K562 (cell line): ENCODE measurements around the gene HELZ. TPM values are rescaled to one million over a fixed set of nuclear protein-coding genes. Genes with fewer than 3 reads are reported as not detected.

ENCODE experiments used
- ATAC-seq: fragments of 200-7000 bp; cut with Tn5 transposase; 3 replicates; pipeline ENCODE4 v1.9.1; 2020; ENCODE audit warnings: moderate library complexity
- BruUV-seq: library from RNA; stranded (reverse); fragments of 400-500 nt; replicated peaks from 2 replicates; lab custom pipeline; 2021; lab: Mats Ljungman, UMichigan
- CTCF ChIA-PET: fragments of 300-600 bp; formaldehyde crosslinking; extraction: SDS; loops from one replicate; lab custom pipeline; 2021; ENCODE audit warnings: low intra/inter-chr PET ratio; lab: Yijun Ruan, JAX
- POLR2A ChIA-PET: fragments of 300-600, 350-650 bp; sonication (Branson Sonifier 250); formaldehyde crosslinking; extraction: SDS; loops from one replicate; lab custom pipeline; 2021; ENCODE audit warnings: antibody characterized with exemption, inconsistent platforms; lab: Yijun Ruan, JAX
- DNase-seq, 4 experiments: peaks; one replicate each; pipeline versions ENCODE4 v3.0.0 to v3.0.0-alpha.2; 2011 to 2018; ENCODE audit warnings: low spot score in 3 of 4, mixed read lengths in 3 of 4; ENCODE audit errors: extremely low read depth in 1 of 4
- FAIRE-seq: peaks from 2 replicates; lab custom pipeline; 2011; peaks lifted over from hg19 to GRCh38; lab: Jason Lieb, UNC
- H2AFZ ChIP-seq: 2 replicates; pipeline ENCODE4 v1.6.0; 2011; ENCODE audit warnings: low read depth, low read length, control low read depth, inconsistent platforms
- H3K27ac ChIP-seq: fragments of 200-600 bp; 3 replicates; pipeline ENCODE4 v1.8.0; 2011; ENCODE audit warnings: low read depth, mild to moderate bottlenecking, control low read depth, inconsistent platforms, low read length, moderate library complexity, mixed read lengths; ENCODE audit errors: extremely low read depth
- H3K27me3 ChIP-seq, 2 experiments: fragments of 300-600 bp in 1 of 2; 2 replicates in 1 of 2; 3 replicates in 1 of 2; pipeline versions ENCODE4 v1.6.0 to v1.8.0; 2011; ENCODE audit warnings: inconsistent platforms in 2 of 2, low read length in 2 of 2, mild to moderate bottlenecking in 1 of 2, mixed read lengths in 1 of 2, moderate library complexity in 1 of 2; ENCODE audit not compliant: control insufficient read depth in 2 of 2, insufficient read depth in 2 of 2
- H3K36me3 ChIP-seq: fragments of 300-600 bp; 3 replicates; pipeline ENCODE4 v1.8.0; 2011; ENCODE audit warnings: mild to moderate bottlenecking, low read length, inconsistent platforms; ENCODE audit not compliant: control insufficient read depth, insufficient read depth
- H3K4me1 ChIP-seq, 2 experiments: fragments of 200-600 bp in 1 of 2; replicated peaks in 1 of 2; 2 replicates in 1 of 2; 3 replicates in 1 of 2; pipeline versions ENCODE4 v1.5.1 to v1.8.0; 2011; ENCODE audit warnings: inconsistent platforms in 2 of 2, low read length in 2 of 2, mild to moderate bottlenecking in 1 of 2, mixed read lengths in 1 of 2, moderate library complexity in 1 of 2; ENCODE audit not compliant: control insufficient read depth in 2 of 2, insufficient read depth in 2 of 2
- H3K4me2 ChIP-seq: 2 replicates; pipeline ENCODE4 v1.6.1; 2011; ENCODE audit warnings: low read length, control low read depth, inconsistent platforms, mixed read lengths; ENCODE audit not compliant: insufficient read depth
- H3K4me3 ChIP-seq: fragments of 200-600 bp; sonication (generic), shearing (Covaris generic); 2 replicates; pipeline ENCODE4 v1.5.1; 2016; ENCODE audit warnings: control low read depth, inconsistent platforms
- H3K79me2 ChIP-seq: fragments of 200-600 bp; 3 replicates; pipeline ENCODE4 v1.8.0; 2011; ENCODE audit warnings: low read length, inconsistent platforms; ENCODE audit not compliant: control insufficient read depth, insufficient read depth
- H3K9ac ChIP-seq, 2 experiments: 2 replicates each; pipeline versions ENCODE4 v1.6.0 to v1.6.1; 2011; ENCODE audit warnings: low read depth in 2 of 2, low read length in 2 of 2, control low read depth in 1 of 2, inconsistent platforms in 1 of 2, mild to moderate bottlenecking in 1 of 2, mixed read lengths in 1 of 2; ENCODE audit not compliant: insufficient read depth in 1 of 2
- H3K9me1 ChIP-seq: one replicate; pipeline ENCODE4 v1.6.0; 2011; ENCODE audit warnings: inconsistent platforms, mild to moderate bottlenecking, low read length, moderate library complexity; ENCODE audit not compliant: control insufficient read depth, insufficient read depth
- H3K9me3 ChIP-seq: replicated peaks from 2 replicates; pipeline ENCODE4 v1.5.1; 2011; ENCODE audit warnings: low read depth, low read length, inconsistent platforms; ENCODE audit not compliant: control insufficient read depth, insufficient read depth
- H4K20me1 ChIP-seq: replicated peaks from 2 replicates; pipeline ENCODE4 v1.6.1; 2011; ENCODE audit warnings: low read length, inconsistent platforms, mixed read lengths; ENCODE audit not compliant: control insufficient read depth, insufficient read depth
- MBD2 ChIP-seq: sonication (generic); IDR thresholded peaks from 2 replicates; pipeline ENCODE4 v1.6.1; 2016; ENCODE audit warnings: low read depth, borderline replicate concordance
- WGBS: fragments of 100-300 bp; shearing (Covaris generic); methylation state at CpG from one replicate; pipeline ENCODE4 v1.1.6; 2016; ENCODE audit warnings: low coverage, mixed read lengths; ENCODE audit not compliant: insufficient coverage; ENCODE audit errors: missing lambda C conversion rate; 5-methylcytosine and 5-hydroxymethylcytosine counted together
- in situ Hi-C: fragments of 300-500 bp; cut with MboI; formaldehyde crosslinking; loops from 4 replicates; pipeline ENCODE4 v1.15.0; 2018; ENCODE audit warnings: inconsistent platforms, mixed read lengths
- intact Hi-C: fragments of 100-400 bp; cut with micrococcal nuclease; formaldehyde crosslinking; loops from 2 replicates; pipeline ENCODE4 v1.14.2; 2022
- polyA plus RNA-seq, 8 experiments: library from polyadenylated mRNA; depleted of rRNA in 4 of 8; stranded (reverse) in 5 of 8; unstranded in 3 of 8; fragments of >200 nt; fragmentation: Nextera tagmentation in 2 of 8; fragmentation: Illumina TruSeq in 1 of 8; extraction: Ambion mirVana in 2 of 8; extraction: Trizol in 1 of 8; gene quantifications; 2 replicates each; pipeline versions ENCODE4 v1.2.1 to v1.2.3, GENCODE V29; 2011 to 2014; ENCODE audit warnings: inconsistent platforms in 1 of 8, missing spikeins in 1 of 8
- total RNA-seq, 7 experiments: library from RNA; depleted of rRNA in 6 of 7; stranded (reverse); fragments of >200 nt in 6 of 7; fragmentation: Illumina TruSeq in 2 of 7; extraction: Trizol in 2 of 7; gene quantifications; 2 replicates each; pipeline versions ENCODE4 v1.2.1 to v1.2.3, GENCODE V29; 2011 to 2021; ENCODE audit warnings: low replicate concordance in 1 of 7
- TF ChIP-seq, protein P1 (sequence below): fragments of 250-450 bp; sonication (Bioruptor Pico); IDR thresholded peaks from 2 replicates; pipeline ENCODE4 v1.4.0; 2020; ENCODE audit warnings: mild to moderate bottlenecking, moderate library complexity, borderline replicate concordance

Gene HELZ
- total and polyA plus RNA-seq, 9 of the 15 experiments (the other 6 are each of a cell fraction or from before 2014, with no cell fraction given) = 5.2 to 39.8 (median 17.3) TPM

DNA sequence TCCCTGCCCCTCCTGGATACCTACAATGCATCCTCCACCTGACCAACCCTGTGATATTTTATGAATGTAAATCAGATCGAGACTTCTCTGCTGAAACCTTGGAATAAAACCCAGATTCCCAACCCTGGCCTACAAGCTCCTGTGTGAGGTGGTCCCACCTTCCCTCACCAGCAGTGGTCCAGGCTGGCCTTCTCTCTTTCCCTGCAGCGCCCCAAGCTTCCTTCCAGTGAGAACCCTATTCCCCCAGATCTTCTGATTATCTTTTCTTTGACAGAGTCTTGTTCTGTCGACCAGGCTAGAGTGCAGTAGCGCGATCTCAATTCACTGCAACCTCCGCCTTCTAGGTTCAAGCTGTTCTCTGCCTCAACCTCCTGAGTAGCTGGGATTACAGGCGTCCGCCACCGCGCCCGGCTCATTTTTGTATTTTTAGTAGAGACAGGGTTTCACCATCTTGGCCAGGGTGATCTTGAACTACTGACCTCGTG lies 2.5 kb upstream of the HELZ start:
- intact Hi-C loops = no loop called here
- no peak for FAIRE-seq
- no TSS peak for BruUV-seq
- H3K9ac ChIP-seq = no peak overlapping the region
- H3K27ac ChIP-seq = no peak overlapping the region
- H3K4me2 ChIP-seq = no peak overlapping the region
- H3K79me2 ChIP-seq = peaks cover 26% of the 10 kb centered on the region
- CTCF ChIA-PET = no interaction called here
- in situ Hi-C loops = no loop called here
- ATAC-seq = no peak
- H3K9me3 ChIP-seq = no peaks in the 10 kb centered on the region
- TF ChIP-seq, protein P1, sequence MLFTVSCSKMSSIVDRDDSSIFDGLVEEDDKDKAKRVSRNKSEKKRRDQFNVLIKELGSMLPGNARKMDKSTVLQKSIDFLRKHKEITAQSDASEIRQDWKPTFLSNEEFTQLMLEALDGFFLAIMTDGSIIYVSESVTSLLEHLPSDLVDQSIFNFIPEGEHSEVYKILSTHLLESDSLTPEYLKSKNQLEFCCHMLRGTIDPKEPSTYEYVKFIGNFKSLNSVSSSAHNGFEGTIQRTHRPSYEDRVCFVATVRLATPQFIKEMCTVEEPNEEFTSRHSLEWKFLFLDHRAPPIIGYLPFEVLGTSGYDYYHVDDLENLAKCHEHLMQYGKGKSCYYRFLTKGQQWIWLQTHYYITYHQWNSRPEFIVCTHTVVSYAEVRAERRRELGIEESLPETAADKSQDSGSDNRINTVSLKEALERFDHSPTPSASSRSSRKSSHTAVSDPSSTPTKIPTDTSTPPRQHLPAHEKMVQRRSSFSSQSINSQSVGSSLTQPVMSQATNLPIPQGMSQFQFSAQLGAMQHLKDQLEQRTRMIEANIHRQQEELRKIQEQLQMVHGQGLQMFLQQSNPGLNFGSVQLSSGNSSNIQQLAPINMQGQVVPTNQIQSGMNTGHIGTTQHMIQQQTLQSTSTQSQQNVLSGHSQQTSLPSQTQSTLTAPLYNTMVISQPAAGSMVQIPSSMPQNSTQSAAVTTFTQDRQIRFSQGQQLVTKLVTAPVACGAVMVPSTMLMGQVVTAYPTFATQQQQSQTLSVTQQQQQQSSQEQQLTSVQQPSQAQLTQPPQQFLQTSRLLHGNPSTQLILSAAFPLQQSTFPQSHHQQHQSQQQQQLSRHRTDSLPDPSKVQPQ (CRISPR knock-in tag) = no peak
- TF ChIP-seq MBD2 = no peak
- H4K20me1 ChIP-seq = no peaks in the 10 kb centered on the region
- no peaks in the 10 kb centered on the region for H3K27me3 ChIP-seq
- peaks cover 6 to 16% of the 10 kb centered on the region in 2 experiments; a peak in 4 of 5 replicates for H3K4me1 ChIP-seq
- POLR2A ChIA-PET = no interaction called here
- no peak overlapping the region for H3K4me3 ChIP-seq
- H3K36me3 ChIP-seq = no peaks in the 10 kb centered on the region
- H3K9me1 ChIP-seq = no peaks in the 10 kb centered on the region
- no peak overlapping the region for H2AFZ ChIP-seq
- no peak for DNase-seq
- WGBS = 82% methylated on average over 10 of the region's 12 CpGs
